WI38 (cell line): ENCODE measurements around the gene SPOCK1.
"Not testable (repeated sequence)": the region's sequence is repeated elsewhere in the genome, so short reads cannot be mapped to it uniquely, and the experiment has no call there.

ENCODE experiments used
- H3K4me3 ChIP-seq: 2 replicates; pipeline ENCODE4 v1.5.1; 2011; ENCODE audit warnings: low read depth, mild to moderate bottlenecking, control low read depth, low read length
- CTCF ChIP-seq: IDR thresholded peaks from 2 replicates; pipeline ENCODE4 v1.5.1; 2012; ENCODE audit warnings: low read depth, mild to moderate bottlenecking, control low read depth, low read length

SPOCK1 gene

GRCh38 chr5:137234973-137235943, 263.9 kb downstream of the SPOCK1 start:
- H3K4me3 ChIP-seq = no peak overlapping the region

DNA sequence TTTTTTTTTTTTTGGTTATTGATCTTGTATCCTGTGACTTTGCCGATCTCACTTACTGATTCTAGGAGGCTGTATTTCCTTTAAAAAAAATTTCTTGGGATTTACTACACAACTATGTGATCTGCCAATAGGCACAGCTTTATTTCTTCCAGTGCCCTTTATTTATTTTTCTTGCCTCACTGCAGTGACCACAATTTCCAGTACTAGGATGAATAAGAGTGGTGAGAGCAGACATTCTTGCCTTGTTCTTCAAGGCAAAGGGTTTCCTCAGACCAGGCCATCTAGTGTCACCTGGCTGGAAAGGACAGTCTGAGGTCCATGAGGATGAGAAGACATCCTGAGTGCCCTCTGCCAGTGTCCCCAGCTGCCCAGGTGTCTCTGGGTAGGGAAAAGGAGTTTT, 265.4 kb downstream of the SPOCK1 start:
- H3K4me3 ChIP-seq = no peak overlapping the region
- TF ChIP-seq CTCF = no peak

More at GRCh38 chr5:137234973-137235943, 263.9 kb downstream of the SPOCK1 start:
- no peak for TF ChIP-seq CTCF

- H3K4me3 ChIP-seq = not testable (repeated sequence)
These were observed 265.8 kb downstream of the SPOCK1 start for GRCh38 chr5:137233304-137233703.

- no peak overlapping the region for H3K4me3 ChIP-seq
- TF ChIP-seq CTCF = no peak
These were observed 267.6 kb downstream of the SPOCK1 start for GRCh38 chr5:137231540-137231939.

DNA sequence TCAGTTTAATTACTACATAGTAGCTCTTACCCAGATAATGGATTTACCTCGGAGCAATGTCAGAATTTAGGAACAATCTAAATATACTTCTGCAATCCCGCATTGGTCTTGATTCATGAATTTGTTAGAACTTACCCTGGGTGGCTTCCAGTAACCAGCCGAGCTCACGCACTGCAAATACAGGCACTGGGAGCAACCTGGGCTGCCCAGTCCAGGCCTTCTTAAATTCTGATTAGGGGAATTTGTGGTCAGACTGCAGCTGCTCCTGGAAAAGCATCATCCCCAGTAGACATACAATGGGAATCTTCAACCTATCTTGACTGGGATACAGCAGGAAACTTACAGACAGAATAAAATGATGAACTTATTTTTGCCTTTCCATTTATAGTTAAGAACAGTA, 270.3 kb downstream of the SPOCK1 start:
- H3K4me3 ChIP-seq = no peak overlapping the region
- TF ChIP-seq CTCF = no peak

DNA sequence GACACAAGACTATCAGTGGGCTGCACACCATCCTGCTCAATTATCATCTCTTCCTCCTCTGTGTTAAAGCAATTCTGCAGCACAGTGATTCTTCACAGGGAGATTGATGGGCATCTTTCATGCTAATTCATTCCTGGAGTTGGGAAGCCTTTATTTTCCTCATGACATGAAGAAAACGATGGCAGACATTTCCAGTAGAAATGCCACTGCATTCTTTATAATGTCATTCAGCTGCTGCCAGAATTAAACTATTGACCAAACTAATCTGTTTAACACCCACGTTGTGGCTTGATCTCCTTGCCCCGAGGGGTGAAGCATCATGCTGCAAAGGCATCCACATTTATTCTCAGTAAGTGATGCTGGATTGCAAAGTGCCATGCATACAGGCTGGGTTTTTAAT, 273.0 kb downstream of the SPOCK1 start:
- no peak for TF ChIP-seq CTCF
- H3K4me3 ChIP-seq = no peak overlapping the region

GRCh38 chr5:137223324-137224295, 275.5 kb downstream of the SPOCK1 start:
- TF ChIP-seq CTCF = no peak
- no peak overlapping the region for H3K4me3 ChIP-seq
